Adrenal gland (tissue), 12 donors: ENCODE measurements around the gene TMCC1. TPM values are rescaled to one million over a fixed set of nuclear protein-coding genes. Genes with fewer than 3 reads are reported as not detected.

ENCODE experiments used
- DNase-seq, 7 donors: peaks; one replicate each; pipeline ENCODE4 v3.0.0-alpha.2; 2019 to 2020
- H3K27ac ChIP-seq, 5 donors: fragments of 200-600 bp; sonication (generic) in 4 of 5; 1 replicate in 3 of 5; 2 replicates in 2 of 5; pipeline versions ENCODE4 v1.5.1 to v1.8.0; 2016 to 2020; ENCODE audit warnings: mild to moderate bottlenecking in 1 of 5
- H3K27me3 ChIP-seq: fragments of 200-600 bp; 2 replicates; pipeline ENCODE4 v1.8.0; 2021
- H3K36me3 ChIP-seq, 2 donors: fragments of 200-600 bp; replicated peaks in 1 of 2; 1 replicate in 1 of 2; 2 replicates in 1 of 2; pipeline versions ENCODE4 v1.5.1 to v1.8.0; 2018 to 2022
- H3K4me1 ChIP-seq, 2 donors: fragments of 200-600 bp; replicated peaks in 1 of 2; 1 replicate in 1 of 2; 2 replicates in 1 of 2; pipeline versions ENCODE4 v1.5.1 to v1.8.0; 2018 to 2021
- H3K4me3 ChIP-seq, 4 donors: fragments of 200-600 bp; sonication (generic) in 3 of 4; one replicate each; pipeline ENCODE4 v1.5.1; 2016 to 2018
- H3K9me3 ChIP-seq, 3 donors: fragments of 200-600 bp; sonication (generic) in 1 of 3; replicated peaks in 1 of 3; 1 replicate in 2 of 3; 2 replicates in 1 of 3; pipeline versions ENCODE4 v1.5.1 to v1.8.0; 2016 to 2021
- POLR2A ChIP-seq, 2 donors: fragments of 450-650 bp; IDR thresholded peaks; one replicate each; pipeline ENCODE4 v1.6.1; 2017; ENCODE audit warnings: antibody characterized with exemption in 2 of 2, mild to moderate bottlenecking in 2 of 2, moderate library complexity in 1 of 2
- WGBS, 4 donors: extraction: QIAGEN DNeasy Blood & Tissue Kit in 2 of 4; methylation state at CpG; one replicate each; pipeline versions ENCODE4 v1.1.5 to v1.1.7; 2013 to 2017; 5-methylcytosine and 5-hydroxymethylcytosine counted together
- intact Hi-C, 2 donors: fragments of 100-400 bp; cut with DNase I; formaldehyde crosslinking; loops; one replicate each; pipeline versions ENCODE4 v1.14.1 to v1.15.0; 2022 to 2023
- polyA plus RNA-seq, 3 donors: library from polyadenylated mRNA; stranded (reverse); fragments of 200-250 nt in 2 of 3; fragments of 350-450 nt in 1 of 3; fragmentation: Illumina TruSeq in 1 of 3; extraction: RNeasy Lipid Tissue Mini Kit (QIAGEN cat#74804) in 1 of 3; gene quantifications; one replicate each; pipeline ENCODE4 v1.2.3, GENCODE V29; 2013 to 2014
- total RNA-seq, 9 donors: library from RNA; depleted of rRNA in 4 of 9; stranded (reverse); fragments of >200 nt in 4 of 9; fragments of 120-200 nt in 1 of 9; fragmentation: NEBNext Ultra II Directional in 1 of 9; extraction: Animal tissue kit (Norgen Biotek cat#: 25700) in 1 of 9; gene quantifications; one replicate each; pipeline versions ENCODE4 v1.1.0 to v1.2.4, GENCODE V29; 2013 to 2023
- TF ChIP-seq, protein P1 (sequence below), 6 experiments: fragments of 450-650 bp in 4 of 6; fragments of 200-600 bp in 2 of 6; sonication (generic) in 1 of 6; IDR thresholded peaks; 1 replicate in 5 of 6; 2 replicates in 1 of 6; pipeline versions ENCODE4 v1.5.1 to v1.8.0; 2016 to 2021; ENCODE audit warnings: antibody characterized with exemption in 6 of 6, mild to moderate bottlenecking in 2 of 6, moderate library complexity in 1 of 6
- donor health status: healthy with polysubstance abuse.
- donor health status: Bipolar disorder and iron deficiency.
- donor health status: DM: yes; HTN: yes; CAD: no.
- donor health status: DM: no; HTN: no; CAD: no.
- donor health status: DM: no; HTN: no; CAD: no.
- donor health status: DM: yes; HTN: yes; CAD: no.

TMCC1 gene
- total and polyA plus RNA-seq, 12 donors = 6.3 to 141 (median 22.9) TPM

DNA sequence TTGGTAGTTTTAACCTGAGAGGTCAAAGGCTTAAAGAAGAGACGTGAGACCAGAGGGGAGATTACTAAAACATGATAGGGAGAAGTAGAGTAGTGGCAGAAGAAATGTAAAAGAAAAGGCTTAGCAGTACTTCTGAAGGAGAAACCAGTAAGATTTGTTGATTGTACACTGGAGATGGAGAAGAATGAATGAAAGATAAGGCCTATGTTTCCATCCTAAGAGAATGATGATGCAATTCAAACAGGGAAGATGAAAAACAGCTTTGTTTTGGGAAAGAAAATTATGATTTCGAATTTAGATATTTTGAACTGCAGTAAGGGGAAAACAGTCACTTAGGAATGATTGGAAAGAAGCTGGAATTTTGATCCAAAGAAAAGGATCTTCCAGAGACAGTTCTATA is 189.6 kb downstream of the TMCC1 start:
- Histone ChIP-seq H3K4me3 (no peak overlapping the region), H3K27me3 (no peaks in the 10 kb centered on the region), H3K27ac (no peak overlapping the region), H3K4me1 (peaks cover 13 to 30% of the 10 kb centered on the region in 2 donors), H3K36me3 (no peaks in the 10 kb centered on the region), H3K9me3 (no peaks in the 10 kb centered on the region)
- no peak for DNase-seq
- WGBS, 4 donors = 61 to 79% (median 72%) methylated on average over 2 of the region's 2 CpGs
- TF ChIP-seq, protein P1, sequence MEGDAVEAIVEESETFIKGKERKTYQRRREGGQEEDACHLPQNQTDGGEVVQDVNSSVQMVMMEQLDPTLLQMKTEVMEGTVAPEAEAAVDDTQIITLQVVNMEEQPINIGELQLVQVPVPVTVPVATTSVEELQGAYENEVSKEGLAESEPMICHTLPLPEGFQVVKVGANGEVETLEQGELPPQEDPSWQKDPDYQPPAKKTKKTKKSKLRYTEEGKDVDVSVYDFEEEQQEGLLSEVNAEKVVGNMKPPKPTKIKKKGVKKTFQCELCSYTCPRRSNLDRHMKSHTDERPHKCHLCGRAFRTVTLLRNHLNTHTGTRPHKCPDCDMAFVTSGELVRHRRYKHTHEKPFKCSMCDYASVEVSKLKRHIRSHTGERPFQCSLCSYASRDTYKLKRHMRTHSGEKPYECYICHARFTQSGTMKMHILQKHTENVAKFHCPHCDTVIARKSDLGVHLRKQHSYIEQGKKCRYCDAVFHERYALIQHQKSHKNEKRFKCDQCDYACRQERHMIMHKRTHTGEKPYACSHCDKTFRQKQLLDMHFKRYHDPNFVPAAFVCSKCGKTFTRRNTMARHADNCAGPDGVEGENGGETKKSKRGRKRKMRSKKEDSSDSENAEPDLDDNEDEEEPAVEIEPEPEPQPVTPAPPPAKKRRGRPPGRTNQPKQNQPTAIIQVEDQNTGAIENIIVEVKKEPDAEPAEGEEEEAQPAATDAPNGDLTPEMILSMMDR (IDR thresholded peaks at IDR 0.05) = no peak
- intact Hi-C loops = no loop called here

DNA sequence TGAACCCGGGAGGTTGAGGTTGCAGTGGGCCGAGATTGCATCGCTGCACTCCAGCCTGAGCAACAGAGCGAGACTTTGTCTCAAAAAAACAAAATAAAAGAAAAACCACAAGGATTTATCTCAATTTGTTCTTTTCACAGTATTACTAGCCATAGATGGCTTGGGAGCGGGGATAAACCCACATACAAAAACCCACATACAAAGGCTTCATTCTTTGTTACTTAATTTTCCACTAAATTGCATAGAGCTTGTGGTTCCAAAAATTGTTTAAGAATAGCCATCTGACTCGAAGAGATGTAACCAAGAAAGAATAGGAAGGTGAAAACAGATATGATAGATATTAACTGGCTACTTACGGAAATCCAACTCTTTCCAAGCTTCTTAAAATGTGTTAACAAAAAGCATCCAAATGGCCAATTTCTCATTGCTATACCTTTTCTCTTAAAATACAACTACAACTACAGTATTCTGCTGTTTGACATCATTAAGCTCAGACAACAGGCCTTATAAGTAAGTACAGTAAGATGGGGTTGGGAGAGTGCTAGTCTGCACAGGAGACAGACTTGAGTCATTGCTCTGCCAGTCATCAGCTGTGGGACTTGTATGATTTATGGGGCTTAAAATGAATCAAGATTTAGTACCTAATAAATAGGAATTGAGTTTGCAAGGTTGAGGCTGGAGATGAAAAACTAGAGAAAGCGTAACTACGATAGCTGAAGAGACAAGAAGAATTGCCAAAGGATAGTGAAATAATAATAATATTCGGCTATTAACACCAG is 190.4 kb downstream of the TMCC1 start:
- H3K4me1 ChIP-seq = peaks cover 16 to 30% of the 10 kb centered on the region in 2 donors
- intact Hi-C loops = no loop called here
- no peak overlapping the region for H3K27ac ChIP-seq
- H3K36me3 ChIP-seq = no peaks in the 10 kb centered on the region
- H3K27me3 ChIP-seq = no peaks in the 10 kb centered on the region
- no peak overlapping the region for H3K4me3 ChIP-seq
- no peaks in the 10 kb centered on the region for H3K9me3 ChIP-seq
- WGBS, 4 donors = 92 to 94% (median 92%) methylated on average over 10 of the region's 10 CpGs
- no peak for DNase-seq
- no peak for TF ChIP-seq POLR2A (IDR thresholded peaks at IDR 0.05)
- TF ChIP-seq, protein P1 (IDR thresholded peaks at IDR 0.05) = no peak

DNA sequence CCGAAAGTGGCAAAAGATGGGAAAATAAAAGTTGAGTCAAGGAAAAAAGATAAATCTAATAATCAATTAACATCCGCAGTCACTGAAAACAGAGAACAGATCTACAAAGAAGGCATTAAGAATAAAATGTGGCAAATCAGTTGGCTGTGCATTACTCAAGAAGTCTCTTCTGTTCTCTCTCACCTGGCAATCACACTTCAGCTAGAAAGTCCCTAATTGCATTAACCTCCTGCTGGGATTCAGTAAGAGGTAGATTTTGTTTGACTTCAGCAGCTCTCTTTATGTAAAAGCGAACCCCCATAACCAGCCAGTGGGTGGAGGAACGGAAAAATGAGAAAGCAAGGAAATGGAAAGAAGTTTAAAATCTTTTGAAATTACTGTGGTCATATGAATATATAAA is 192.3 kb downstream of the TMCC1 start:
- H3K27me3 ChIP-seq = no peaks in the 10 kb centered on the region
- TF ChIP-seq, protein P1 (IDR thresholded peaks at IDR 0.05) = no peak
- no peak for TF ChIP-seq POLR2A (IDR thresholded peaks at IDR 0.05)
- H3K9me3 ChIP-seq = no peaks in the 10 kb centered on the region
- H3K36me3 ChIP-seq = no peaks in the 10 kb centered on the region
- H3K27ac ChIP-seq = peak overlapping the region in 2 of 5 donors; percentile 2 to 52
- no peak overlapping the region for H3K4me3 ChIP-seq
- peaks cover 16 to 26% of the 10 kb centered on the region in 2 donors for H3K4me1 ChIP-seq
- WGBS, 4 donors = 63 to 76% (median 73%) methylated on average over 4 of the region's 4 CpGs
- no peak for DNase-seq
- intact Hi-C loops = no loop called here

DNA sequence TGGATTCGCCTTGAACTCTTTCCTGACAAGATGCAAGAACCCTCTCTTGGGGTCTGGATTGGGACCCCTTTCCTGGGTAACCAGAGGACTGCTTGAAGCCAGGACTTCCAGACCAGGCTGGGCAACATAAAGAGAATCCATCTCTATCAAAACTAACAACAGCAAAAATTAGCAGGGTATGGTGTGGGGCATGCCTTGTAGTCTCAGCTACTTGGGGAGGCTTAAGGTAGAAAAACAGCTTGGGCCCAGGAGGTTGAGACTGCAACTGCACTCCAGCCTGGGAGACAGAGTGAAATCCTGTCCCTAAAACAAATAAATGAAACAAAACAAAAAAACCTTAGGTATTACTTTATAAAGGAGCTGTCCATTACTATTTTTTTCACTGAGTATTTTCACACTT is 193.9 kb downstream of the TMCC1 start:
- intact Hi-C loops = no loop called here
- Histone ChIP-seq H3K9me3 (no peaks in the 10 kb centered on the region), H3K27ac (peak overlapping the region in 1 of 5 donors; percentile 10), H3K4me3 (no peak overlapping the region), H3K36me3 (no peaks in the 10 kb centered on the region), H3K27me3 (no peaks in the 10 kb centered on the region), H3K4me1 (peaks cover 16 to 26% of the 10 kb centered on the region in 2 donors)
- no peak for DNase-seq
- 90 to 100% (median 94%) methylated on average over 1 of the region's 1 CpG for WGBS, 4 donors
- no peak for TF ChIP-seq POLR2A (IDR thresholded peaks at IDR 0.05)
- TF ChIP-seq, protein P1 (IDR thresholded peaks at IDR 0.05) = no peak
